GM12878 (cell line): ENCODE measurements around the gene CACTIN. TPM values are rescaled to one million over a fixed set of nuclear protein-coding genes. Genes with fewer than 3 reads are reported as not detected.

Experiments
- ATAC-seq: fragments of 200-7000 bp; cut with Tn5 transposase; 3 replicates; pipeline ENCODE4 v1.9.1; 2020; ENCODE audit warnings: mild to moderate bottlenecking, moderate library complexity
- BruUV-seq: library from RNA; stranded (reverse); fragments of 400-500 nt; replicated peaks from 2 replicates; lab custom pipeline; 2021; lab: Mats Ljungman, UMichigan
- CTCF ChIA-PET: fragments of 300-600 bp; sonication (Branson Sonifier 250); formaldehyde crosslinking; extraction: SDS; loops from one replicate; lab custom pipeline; 2021; ENCODE audit warnings: inconsistent platforms; lab: Yijun Ruan, JAX
- POLR2A ChIA-PET: fragments of 350-600 bp; formaldehyde crosslinking; extraction: SDS; loops from one replicate; lab custom pipeline; 2021; ENCODE audit warnings: inconsistent platforms; lab: Charles Lee
- RAD21 ChIA-PET: fragments of 300-600 bp; sonication (Branson Sonifier 250); formaldehyde crosslinking; loops from one replicate; lab custom pipeline; 2023; ENCODE audit warnings: antibody characterized with exemption; ENCODE audit not compliant: unreplicated experiment; lab: Charles Lee
- SMC1A ChIA-PET: fragments of 300-600 bp; sonication (Branson Sonifier 250); formaldehyde crosslinking; loops from one replicate; lab custom pipeline; 2023; ENCODE audit not compliant: unreplicated experiment, uncharacterized antibody; lab: Charles Lee
- DNase-seq: peaks from one replicate; pipeline ENCODE4 v3.0.0-alpha.2; 2011; ENCODE audit warnings: low read depth, low spot score
- FAIRE-seq: peaks from 3 replicates; lab custom pipeline; 2011; peaks lifted over from hg19 to GRCh38; lab: Jason Lieb, UNC
- H2AFZ ChIP-seq: 2 replicates; pipeline ENCODE4 v1.6.0; 2011; ENCODE audit warnings: low read depth, low read length, control low read depth; ENCODE audit not compliant: control insufficient read depth
- H3K27ac ChIP-seq: 2 replicates; pipeline ENCODE4 v1.5.1; 2011; ENCODE audit warnings: control low read depth; ENCODE audit not compliant: control insufficient read depth, insufficient read depth
- H3K27me3 ChIP-seq, 2 experiments: replicated peaks in 1 of 2; 2 replicates each; pipeline versions ENCODE4 v1.6.0 to v1.6.1; 2011; ENCODE audit warnings: low read length in 1 of 2; ENCODE audit not compliant: control insufficient read depth in 2 of 2, insufficient read depth in 2 of 2
- H3K36me3 ChIP-seq, 2 experiments: 2 replicates each; pipeline ENCODE4 v1.5.1; 2011; ENCODE audit warnings: low read length in 1 of 2; ENCODE audit not compliant: control insufficient read depth in 2 of 2, insufficient read depth in 2 of 2
- H3K4me1 ChIP-seq: 2 replicates; pipeline ENCODE4 v1.6.1; 2011; ENCODE audit warnings: mild to moderate bottlenecking, low read length, moderate library complexity, mixed read lengths; ENCODE audit not compliant: control insufficient read depth, insufficient read depth
- H3K4me2 ChIP-seq: 2 replicates; pipeline ENCODE4 v1.6.0; 2011; ENCODE audit warnings: control low read depth; ENCODE audit not compliant: control insufficient read depth, insufficient read depth
- H3K4me3 ChIP-seq: fragments of 200-600 bp; sonication (generic); 2 replicates; pipeline ENCODE4 v1.5.1; 2016
- H3K79me2 ChIP-seq: 2 replicates; pipeline ENCODE4 v1.6.0; 2011; ENCODE audit warnings: low read length; ENCODE audit not compliant: control insufficient read depth, insufficient read depth
- H3K9ac ChIP-seq: 2 replicates; pipeline ENCODE4 v1.8.0; 2011; ENCODE audit warnings: low read length, control low read depth, mixed read lengths; ENCODE audit not compliant: control insufficient read depth, insufficient read depth
- H3K9me3 ChIP-seq: replicated peaks from 3 replicates; pipeline ENCODE4 v1.5.1; 2011; ENCODE audit warnings: mild to moderate bottlenecking, low read length; ENCODE audit not compliant: control insufficient read depth, insufficient read depth
- H4K20me1 ChIP-seq: 2 replicates; pipeline ENCODE4 v1.6.0; 2011; ENCODE audit not compliant: control insufficient read depth, insufficient read depth
- BRCA1 ChIP-seq: IDR thresholded peaks from 2 replicates; pipeline ENCODE4 v1.6.1; 2011; ENCODE audit warnings: low read depth, low read length, improper control_type of control experiment
- CBX3 ChIP-seq: fragments of 200-600 bp; sonication (generic); IDR thresholded peaks from 2 replicates; pipeline ENCODE4 v1.6.1; 2016; ENCODE audit warnings: low read depth, borderline replicate concordance
- CREM ChIP-seq: IDR thresholded peaks from 2 replicates; pipeline ENCODE4 v1.6.1; 2014; ENCODE audit warnings: antibody characterized with exemption, low read depth
- EP300 ChIP-seq, 2 experiments: fragments of 150-350 bp in 1 of 2; IDR thresholded peaks; 2 replicates each; pipeline ENCODE4 v1.6.1; 2011 to 2012; ENCODE audit warnings: low read depth in 2 of 2, low read length in 2 of 2, borderline replicate concordance in 1 of 2, improper control_type of control experiment in 1 of 2, inconsistent platforms in 1 of 2; ENCODE audit not compliant: control insufficient read depth in 1 of 2
- NFIC ChIP-seq: IDR thresholded peaks from 2 replicates; pipeline ENCODE4 v1.6.1; 2012; ENCODE audit warnings: low read depth, mild to moderate bottlenecking, inconsistent platforms, low read length, moderate library complexity
- NR2C2 ChIP-seq: IDR thresholded peaks from 2 replicates; pipeline ENCODE4 v1.6.1; 2011; ENCODE audit warnings: borderline replicate concordance, low read depth; ENCODE audit not compliant: control insufficient read depth, insufficient read length
- POU2F2 ChIP-seq: IDR thresholded peaks from 3 replicates; pipeline ENCODE4 v1.6.1; 2011; ENCODE audit warnings: low read depth, mild to moderate bottlenecking, low read length, borderline replicate concordance
- RELA ChIP-seq: fragments of 450-650 bp; IDR thresholded peaks from 2 replicates; pipeline ENCODE4 v1.8.0; 2014; ENCODE audit warnings: borderline replicate concordance; ENCODE audit not compliant: partially characterized antibody
- SUPT20H ChIP-seq: IDR thresholded peaks from 2 replicates; pipeline ENCODE4 v1.6.1; 2011; ENCODE audit warnings: low read depth, mild to moderate bottlenecking, low read length, moderate library complexity, borderline replicate concordance; ENCODE audit not compliant: control insufficient read depth
- TBL1XR1 ChIP-seq: IDR thresholded peaks from 2 replicates; pipeline ENCODE4 v1.6.1; 2012; ENCODE audit warnings: low read depth, low read length, improper control_type of control experiment
- ZNF207 ChIP-seq: fragments of 450-650 bp; IDR thresholded peaks from 2 replicates; pipeline ENCODE4 v1.6.1; 2014; ENCODE audit warnings: antibody characterized with exemption, mild to moderate bottlenecking, borderline replicate concordance
- ZNF687 ChIP-seq: fragments of 450-650 bp; IDR thresholded peaks from 2 replicates; pipeline ENCODE4 v1.6.1; 2017; ENCODE audit warnings: mild to moderate bottlenecking, moderate library complexity
- WGBS: methylation state at CpG from one replicate; pipeline ENCODE4 v1.1.6; 2016; ENCODE audit warnings: low lambda C conversion rate; ENCODE audit not compliant: insufficient replicate concordance, insufficient coverage; ENCODE audit errors: missing lambda C conversion rate; 5-methylcytosine and 5-hydroxymethylcytosine counted together
- in situ Hi-C: fragments of 300-500 bp; cut with MboI; formaldehyde crosslinking; loops from 9 replicates; pipeline ENCODE4 v1.14.3; 2018; ENCODE audit warnings: mixed read lengths
- intact Hi-C: fragments of 100-400 bp; cut with micrococcal nuclease; formaldehyde crosslinking; loops from one replicate; pipeline ENCODE4 v1.14.2; 2022; ENCODE audit not compliant: unreplicated experiment
- polyA plus RNA-seq, 11 experiments: library from polyadenylated mRNA; depleted of rRNA in 4 of 11; unstranded in 6 of 11; stranded (reverse) in 5 of 11; fragments of >200 nt; fragmentation: Nextera tagmentation in 4 of 11; fragmentation: Illumina TruSeq in 1 of 11; extraction: Ambion mirVana in 4 of 11; extraction: Trizol in 1 of 11; gene quantifications; 1 replicate in 1 of 11; 2 replicates in 10 of 11; pipeline versions ENCODE4 v1.2.1 to v1.2.3, GENCODE V29; 2011 to 2016; ENCODE audit warnings: inconsistent platforms in 2 of 11, missing spikeins in 2 of 11, low read depth in 1 of 11
- total RNA-seq, 4 experiments: library from RNA; depleted of rRNA in 3 of 4; stranded (reverse); fragments of >200 nt in 3 of 4; fragmentation: Illumina TruSeq in 1 of 4; extraction: Trizol in 1 of 4; gene quantifications; 2 replicates each; pipeline versions ENCODE4 v1.2.1 to v1.2.3, GENCODE V29; 2013 to 2021
- TF ChIP-seq, protein P1 (sequence below): fragments of 450-650 bp; IDR thresholded peaks from 2 replicates; pipeline ENCODE4 v1.6.1; 2017; ENCODE audit warnings: antibody characterized with exemption, mild to moderate bottlenecking, moderate library complexity

The CACTIN gene
- total and polyA plus RNA-seq, 10 of the 15 experiments (the other 5 are each of a cell fraction or from before 2014, with no cell fraction given), result 0.40 to 31.4 (median 12.5) TPM

- no peak overlapping the region for H3K27ac ChIP-seq
- no peak overlapping the region for H3K4me3 ChIP-seq
- ChIA-PET SMC1A (no interaction called here), RAD21 (no interaction called here), CTCF (no interaction called here), POLR2A (no interaction called here)
- no peak for TF ChIP-seq NFIC
- TF ChIP-seq POU2F2, result no peak
- no peak for TF ChIP-seq CREM
- TF ChIP-seq TBL1XR1, result no peak
- no peak for TF ChIP-seq SUPT20H
- TF ChIP-seq EP300 (IDR thresholded peaks at IDR 0.05; ENCODE audit: borderline replicate concordance in 1 of 2, control insufficient read depth in 1 of 2, low read depth in 2 of 2, low read length in 2 of 2), result no peak
- TF ChIP-seq NR2C2, result no peak
- no peak for TF ChIP-seq RELA
- TF ChIP-seq ZNF207, result no peak
- TF ChIP-seq BRCA1, result no peak
- TF ChIP-seq ZNF687, result no peak
- no peak for TF ChIP-seq CBX3
- TF ChIP-seq, protein P1, sequence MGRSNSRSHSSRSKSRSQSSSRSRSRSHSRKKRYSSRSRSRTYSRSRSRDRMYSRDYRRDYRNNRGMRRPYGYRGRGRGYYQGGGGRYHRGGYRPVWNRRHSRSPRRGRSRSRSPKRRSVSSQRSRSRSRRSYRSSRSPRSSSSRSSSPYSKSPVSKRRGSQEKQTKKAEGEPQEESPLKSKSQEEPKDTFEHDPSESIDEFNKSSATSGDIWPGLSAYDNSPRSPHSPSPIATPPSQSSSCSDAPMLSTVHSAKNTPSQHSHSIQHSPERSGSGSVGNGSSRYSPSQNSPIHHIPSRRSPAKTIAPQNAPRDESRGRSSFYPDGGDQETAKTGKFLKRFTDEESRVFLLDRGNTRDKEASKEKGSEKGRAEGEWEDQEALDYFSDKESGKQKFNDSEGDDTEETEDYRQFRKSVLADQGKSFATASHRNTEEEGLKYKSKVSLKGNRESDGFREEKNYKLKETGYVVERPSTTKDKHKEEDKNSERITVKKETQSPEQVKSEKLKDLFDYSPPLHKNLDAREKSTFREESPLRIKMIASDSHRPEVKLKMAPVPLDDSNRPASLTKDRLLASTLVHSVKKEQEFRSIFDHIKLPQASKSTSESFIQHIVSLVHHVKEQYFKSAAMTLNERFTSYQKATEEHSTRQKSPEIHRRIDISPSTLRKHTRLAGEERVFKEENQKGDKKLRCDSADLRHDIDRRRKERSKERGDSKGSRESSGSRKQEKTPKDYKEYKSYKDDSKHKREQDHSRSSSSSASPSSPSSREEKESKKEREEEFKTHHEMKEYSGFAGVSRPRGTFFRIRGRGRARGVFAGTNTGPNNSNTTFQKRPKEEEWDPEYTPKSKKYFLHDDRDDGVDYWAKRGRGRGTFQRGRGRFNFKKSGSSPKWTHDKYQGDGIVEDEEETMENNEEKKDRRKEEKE, result no peak
- H2AFZ ChIP-seq, result no peak overlapping the region
- peaks cover 2 to 3% of the 10 kb centered on the region in 2 experiments; a peak in 1 of 4 replicates for H3K36me3 ChIP-seq
- H3K79me2 ChIP-seq, result no peaks in the 10 kb centered on the region
- no peaks in the 10 kb centered on the region for H3K27me3 ChIP-seq
- H3K4me2 ChIP-seq, result no peak overlapping the region
- intact Hi-C loops, result no loop called here
- H3K4me1 ChIP-seq, result no peaks in the 10 kb centered on the region
- in situ Hi-C loops, result no loop called here
- no peak overlapping the region for H3K9ac ChIP-seq
- H4K20me1 ChIP-seq, result no peaks in the 10 kb centered on the region
- no peak for DNase-seq
- no peak for ATAC-seq
- FAIRE-seq, result no peak
- no peaks in the 10 kb centered on the region for H3K9me3 ChIP-seq
- 98% methylated on average over 14 of the region's 14 CpGs for WGBS
- no TSS peak for BruUV-seq
Observed at GRCh38 chr19:3652422-3652821, 25.8 kb upstream of the CACTIN start.
